ENCODE measurements around the gene FBXL16.

The FBXL16 gene

DNA sequence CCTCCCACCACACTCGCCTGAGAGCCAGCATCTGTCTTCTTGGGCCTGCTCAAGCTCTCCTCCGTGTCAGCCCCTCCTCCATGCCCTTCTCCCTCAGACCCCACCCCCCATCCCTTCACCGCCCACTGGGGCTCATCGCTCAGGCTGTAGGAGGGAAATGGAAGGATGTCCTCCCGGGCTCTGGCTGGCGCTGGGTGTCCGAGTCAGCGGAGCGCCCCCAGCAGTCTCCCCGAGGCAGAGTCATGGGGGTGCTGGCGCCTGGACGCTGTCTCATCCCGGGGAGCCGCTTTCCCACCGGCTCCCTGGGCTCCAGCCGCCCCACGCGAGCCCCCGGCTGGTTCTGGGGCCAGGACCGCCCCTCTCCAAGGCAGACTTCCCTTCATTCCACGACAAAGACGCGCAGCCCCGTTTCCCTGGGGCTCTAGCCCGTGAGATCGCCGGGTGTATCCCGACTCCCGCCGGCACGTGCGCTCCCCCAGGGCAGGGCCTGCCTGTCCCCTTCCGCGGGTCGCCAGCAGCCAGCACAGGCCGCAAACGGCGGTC, 14.9 kb upstream of the FBXL16 start:
- POLR2A ChIA-PET (ENCODE audit: low non-redundant PET) = interaction anchor here (1.3 kb wide), 1 partner anchor 8 kb away, joined by 3 read pairs; no protein-coding TSS in a partner anchor
- no peak for DNase-seq (ENCODE audit: low spot score)
- H3K27ac ChIP-seq = peak overlapping the region; percentile 95
- TF ChIP-seq CTCF (conservative IDR thresholded peaks at IDR 0.05; ENCODE audit: low read depth) = peak; percentile 14; the same call in 1 of the 2 replicates
- CTCF ChIA-PET = interaction anchor here (0.5 to 1.3 kb wide), 5 partner anchors 8 to 27 kb away, joined by 3 read pairs; partner anchors contain the start of gene CIAO3

- TF ChIP-seq CTCF (conservative IDR thresholded peaks at IDR 0.05; ENCODE audit: low read depth) = peak; percentile 45
- no peak for DNase-seq (ENCODE audit: low spot score)
- CTCF ChIA-PET = interaction anchor here (0.6 to 1.3 kb wide), 5 partner anchors 21 to 138 kb away, joined by 3 to 4 read pairs (median 3); partner anchors contain the start of gene CIAO3
- peak overlapping the region; percentile 95 for H3K27ac ChIP-seq
- POLR2A ChIA-PET (ENCODE audit: low non-redundant PET) = interaction anchor here (0.6 to 0.7 kb wide), 3 partner anchors 52 to 644 kb away, joined by 3 to 8 read pairs (median 3); no protein-coding TSS in a partner anchor
These were observed 14.3 kb upstream of the FBXL16 start for GRCh38 chr16:719815-720446.

GRCh38 chr16:718922-719321, 13.3 kb upstream of the FBXL16 start:
- POLR2A ChIA-PET (ENCODE audit: low non-redundant PET) = interaction anchor here (0.6 to 0.7 kb wide), 2 partner anchors 53 to 248 kb away, joined by 3 to 8 read pairs; no protein-coding TSS in a partner anchor
- H3K27ac ChIP-seq = peak overlapping the region; percentile 95
- no peak for DNase-seq (ENCODE audit: low spot score)
- CTCF ChIA-PET = interaction anchor here (0.7 to 0.8 kb wide), 2 partner anchors 137 to 149 kb away, joined by 4 to 5 read pairs; no protein-coding TSS in a partner anchor
- TF ChIP-seq CTCF (conservative IDR thresholded peaks at IDR 0.05; ENCODE audit: low read depth) = no peak

DNA sequence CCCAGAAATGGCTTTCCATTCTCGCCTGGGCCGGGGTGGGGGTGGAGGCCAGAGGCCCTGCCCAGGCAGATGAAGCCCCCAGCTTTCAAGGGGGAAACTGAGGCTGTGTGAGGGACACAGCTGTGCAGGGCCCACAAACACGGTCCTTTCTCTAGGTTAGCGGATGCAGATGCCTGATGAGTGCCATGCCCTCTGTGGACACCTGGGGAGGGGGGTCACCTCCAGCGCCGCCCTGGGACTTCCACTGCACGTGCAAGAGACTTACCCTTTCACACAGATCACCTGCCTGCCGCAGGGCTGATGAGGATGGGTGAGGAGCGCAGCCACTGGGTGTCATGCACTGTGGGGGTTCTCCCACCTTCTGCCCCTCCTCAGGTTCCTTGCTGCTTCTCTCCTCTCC, 12.8 kb upstream of the FBXL16 start:
- TF ChIP-seq CTCF (conservative IDR thresholded peaks at IDR 0.05; ENCODE audit: low read depth) = no peak
- DNase-seq (ENCODE audit: low spot score) = no peak
- peak overlapping the region; percentile 95 for H3K27ac ChIP-seq
- ChIA-PET POLR2A (ENCODE audit: low non-redundant PET) (no interaction called here), CTCF (no interaction called here)

DNA sequence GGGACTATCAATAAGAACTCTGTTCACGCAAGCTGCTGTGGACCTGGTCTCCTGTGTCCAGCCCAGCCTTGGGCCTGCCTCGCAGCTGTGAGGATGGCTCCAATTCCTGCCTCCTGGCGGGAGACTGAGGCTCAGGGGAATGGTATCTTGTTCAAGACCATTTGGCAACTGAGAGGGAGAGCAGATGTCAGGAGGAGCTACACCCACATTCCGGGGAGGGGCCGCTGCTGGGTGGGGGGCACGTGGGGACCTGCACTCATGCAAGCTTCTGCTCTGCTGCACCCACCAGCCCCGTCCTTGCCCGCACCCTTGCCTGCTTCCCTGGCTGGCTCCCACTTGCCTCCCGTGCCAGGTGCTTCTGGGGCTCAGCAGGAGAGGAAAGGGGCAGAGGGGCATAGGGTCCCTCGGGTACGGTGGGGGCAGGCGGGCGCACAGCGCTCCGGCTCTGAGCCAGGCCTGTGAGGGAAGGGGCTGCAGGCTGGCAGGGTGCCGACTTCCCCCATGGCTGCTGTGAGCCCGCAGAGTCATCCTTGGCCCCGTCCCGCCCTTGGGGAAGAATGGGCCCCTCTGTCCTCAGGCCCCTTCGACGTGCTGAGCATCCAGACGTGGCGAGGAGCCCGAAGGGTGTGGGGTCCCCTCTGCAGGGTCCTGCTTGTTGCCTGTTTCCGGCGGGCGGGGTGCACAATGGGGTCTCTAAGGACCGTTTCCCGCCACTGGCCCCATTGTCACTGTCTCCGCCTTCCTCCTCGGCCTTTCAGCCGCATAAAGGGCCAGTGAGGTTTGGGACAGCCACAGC, 12.0 kb upstream of the FBXL16 start:
- DNase-seq (ENCODE audit: low spot score) = no peak
- CTCF ChIA-PET = no interaction called here
- no peak for TF ChIP-seq CTCF (conservative IDR thresholded peaks at IDR 0.05; ENCODE audit: low read depth)
- POLR2A ChIA-PET (ENCODE audit: low non-redundant PET) = no interaction called here
- peak overlapping the region; percentile 95 for H3K27ac ChIP-seq

DNA sequence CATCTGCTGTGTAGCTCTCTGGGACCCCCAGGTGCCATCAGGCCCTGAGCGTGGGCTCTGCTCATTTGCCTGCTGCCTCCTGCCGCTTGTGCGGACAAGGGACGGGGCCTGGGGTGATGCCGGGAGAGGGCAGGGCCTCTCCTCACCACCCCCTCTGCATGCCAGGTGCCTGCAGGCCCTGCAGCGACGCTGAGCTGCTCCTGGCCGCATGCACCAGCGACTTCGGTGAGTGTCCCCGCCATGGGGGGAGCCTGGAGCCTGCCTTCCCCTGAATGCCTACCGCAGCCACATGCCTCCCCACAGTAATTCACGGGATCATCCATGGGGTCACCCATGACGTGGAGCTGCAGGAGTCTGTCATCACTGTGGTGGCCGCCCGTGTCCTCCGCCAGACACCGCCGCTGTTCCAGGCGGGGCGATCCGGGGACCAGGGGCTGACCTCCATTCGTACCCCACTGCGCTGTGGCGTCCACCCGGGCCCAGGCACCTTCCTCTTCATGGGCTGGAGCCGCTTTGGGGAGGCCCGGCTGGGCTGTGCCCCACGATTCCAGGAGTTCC, 11.2 kb upstream of the FBXL16 start:
- TF ChIP-seq CTCF (conservative IDR thresholded peaks at IDR 0.05; ENCODE audit: low read depth) = no peak
- ChIA-PET POLR2A (ENCODE audit: low non-redundant PET) (interaction anchor here (0.8 kb wide), 1 partner anchor 72 kb away, joined by 7 read pairs; the partner anchor contains the start of gene CHTF18), CTCF (no interaction called here)
- no peak for DNase-seq (ENCODE audit: low spot score)
- H3K27ac ChIP-seq = peak overlapping the region; percentile 95
